HCT116 (cell line): Measurements from ENCODE around the gene OPRD1.

ENCODE experiments used
- CEBPB ChIP-seq: IDR thresholded peaks from 2 replicates; pipeline ENCODE4 v1.6.1; 2012; ENCODE audit warnings: low read depth
- EZH2 ChIP-seq: fragments of 200-600 bp; sonication (generic); IDR thresholded peaks from 2 replicates; pipeline ENCODE4 v1.6.1; 2017; ENCODE audit warnings: antibody characterized with exemption, mixed run types
- POLR2A ChIP-seq: IDR thresholded peaks from 2 replicates; pipeline ENCODE4 v1.7.0; 2011; ENCODE audit warnings: borderline replicate concordance; ENCODE audit not compliant: insufficient read depth, insufficient read length; ENCODE audit errors: extremely low read depth
- RAD21 ChIP-seq: IDR thresholded peaks from 2 replicates; pipeline ENCODE4 v1.6.1; 2012; ENCODE audit warnings: low read depth, mild to moderate bottlenecking
- SIN3A ChIP-seq: IDR thresholded peaks from 2 replicates; pipeline ENCODE4 v1.6.1; 2012; ENCODE audit warnings: low read depth
- SRF ChIP-seq: IDR thresholded peaks from 2 replicates; pipeline ENCODE4 v1.6.1; 2012; ENCODE audit warnings: low read depth
- ZNF274 ChIP-seq: fragments of 200-500 bp; sonication (Bioruptor generic); IDR thresholded peaks from 2 replicates; pipeline ENCODE4 v1.6.1; 2014; ENCODE audit warnings: mild to moderate bottlenecking, low read depth, low read length, inconsistent platforms
- TF ChIP-seq, protein P1 (sequence below), 3 experiments: fragments of 200-600 bp in 1 of 3; sonication (generic) in 1 of 3; IDR thresholded peaks in 2 of 3; conservative IDR thresholded peaks in 1 of 3; 2 replicates each; pipeline ENCODE4 v1.5.1; 2012 to 2017; ENCODE audit warnings: low read depth in 2 of 3, low read length in 2 of 3, antibody characterized with exemption in 1 of 3, borderline replicate concordance in 1 of 3, control low read depth in 1 of 3, mild to moderate bottlenecking in 1 of 3, mixed read lengths in 1 of 3, mixed run types in 1 of 3, moderate library complexity in 1 of 3; ENCODE audit not compliant: insufficient read depth in 1 of 3
- TF ChIP-seq, protein P2 (sequence below): IDR thresholded peaks from 2 replicates; pipeline ENCODE4 v1.6.1; 2012; ENCODE audit warnings: low read depth

DNA sequence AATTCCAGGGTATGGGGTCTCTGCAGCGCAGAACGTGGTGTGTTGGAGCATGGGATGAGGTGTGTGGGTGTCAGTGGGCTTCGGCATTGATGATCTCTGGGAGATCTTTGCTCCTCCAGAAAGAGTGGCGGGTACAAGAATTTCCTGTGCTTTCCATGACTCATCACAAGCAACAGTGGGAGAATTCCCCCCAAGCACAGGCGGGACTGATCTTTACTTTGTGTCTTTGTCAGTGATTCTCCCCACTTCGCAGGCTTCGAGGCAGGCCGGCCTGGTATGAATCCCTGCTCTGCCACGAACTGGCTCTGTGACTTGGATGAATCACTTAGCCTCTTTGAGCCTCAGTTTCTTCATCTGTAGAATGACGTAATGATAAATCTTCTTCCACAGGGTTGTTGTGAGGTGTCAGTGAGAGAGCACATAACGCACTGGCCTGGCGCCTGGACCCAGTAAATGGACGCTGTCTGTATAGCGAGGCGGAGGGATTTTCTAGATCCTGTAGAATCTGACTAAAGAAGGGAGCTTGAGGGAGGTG is 2.0 kb downstream of the OPRD1 start:
- no peak for TF ChIP-seq ZNF274
- TF ChIP-seq, protein P1, sequence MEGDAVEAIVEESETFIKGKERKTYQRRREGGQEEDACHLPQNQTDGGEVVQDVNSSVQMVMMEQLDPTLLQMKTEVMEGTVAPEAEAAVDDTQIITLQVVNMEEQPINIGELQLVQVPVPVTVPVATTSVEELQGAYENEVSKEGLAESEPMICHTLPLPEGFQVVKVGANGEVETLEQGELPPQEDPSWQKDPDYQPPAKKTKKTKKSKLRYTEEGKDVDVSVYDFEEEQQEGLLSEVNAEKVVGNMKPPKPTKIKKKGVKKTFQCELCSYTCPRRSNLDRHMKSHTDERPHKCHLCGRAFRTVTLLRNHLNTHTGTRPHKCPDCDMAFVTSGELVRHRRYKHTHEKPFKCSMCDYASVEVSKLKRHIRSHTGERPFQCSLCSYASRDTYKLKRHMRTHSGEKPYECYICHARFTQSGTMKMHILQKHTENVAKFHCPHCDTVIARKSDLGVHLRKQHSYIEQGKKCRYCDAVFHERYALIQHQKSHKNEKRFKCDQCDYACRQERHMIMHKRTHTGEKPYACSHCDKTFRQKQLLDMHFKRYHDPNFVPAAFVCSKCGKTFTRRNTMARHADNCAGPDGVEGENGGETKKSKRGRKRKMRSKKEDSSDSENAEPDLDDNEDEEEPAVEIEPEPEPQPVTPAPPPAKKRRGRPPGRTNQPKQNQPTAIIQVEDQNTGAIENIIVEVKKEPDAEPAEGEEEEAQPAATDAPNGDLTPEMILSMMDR (IDR thresholded peaks at IDR 0.05 in 2 of 3, conservative IDR thresholded peaks at IDR 0.05 in 1 of 3; ENCODE audit: borderline replicate concordance in 1 of 3, insufficient read depth in 1 of 3, low read depth in 2 of 3, low read length in 2 of 3): no peak
- no peak for TF ChIP-seq RAD21
- no peak for TF ChIP-seq EZH2
- no peak for TF ChIP-seq POLR2A
- no peak for TF ChIP-seq SIN3A
- no peak for TF ChIP-seq CEBPB
- no peak for TF ChIP-seq SRF
- TF ChIP-seq, protein P2, sequence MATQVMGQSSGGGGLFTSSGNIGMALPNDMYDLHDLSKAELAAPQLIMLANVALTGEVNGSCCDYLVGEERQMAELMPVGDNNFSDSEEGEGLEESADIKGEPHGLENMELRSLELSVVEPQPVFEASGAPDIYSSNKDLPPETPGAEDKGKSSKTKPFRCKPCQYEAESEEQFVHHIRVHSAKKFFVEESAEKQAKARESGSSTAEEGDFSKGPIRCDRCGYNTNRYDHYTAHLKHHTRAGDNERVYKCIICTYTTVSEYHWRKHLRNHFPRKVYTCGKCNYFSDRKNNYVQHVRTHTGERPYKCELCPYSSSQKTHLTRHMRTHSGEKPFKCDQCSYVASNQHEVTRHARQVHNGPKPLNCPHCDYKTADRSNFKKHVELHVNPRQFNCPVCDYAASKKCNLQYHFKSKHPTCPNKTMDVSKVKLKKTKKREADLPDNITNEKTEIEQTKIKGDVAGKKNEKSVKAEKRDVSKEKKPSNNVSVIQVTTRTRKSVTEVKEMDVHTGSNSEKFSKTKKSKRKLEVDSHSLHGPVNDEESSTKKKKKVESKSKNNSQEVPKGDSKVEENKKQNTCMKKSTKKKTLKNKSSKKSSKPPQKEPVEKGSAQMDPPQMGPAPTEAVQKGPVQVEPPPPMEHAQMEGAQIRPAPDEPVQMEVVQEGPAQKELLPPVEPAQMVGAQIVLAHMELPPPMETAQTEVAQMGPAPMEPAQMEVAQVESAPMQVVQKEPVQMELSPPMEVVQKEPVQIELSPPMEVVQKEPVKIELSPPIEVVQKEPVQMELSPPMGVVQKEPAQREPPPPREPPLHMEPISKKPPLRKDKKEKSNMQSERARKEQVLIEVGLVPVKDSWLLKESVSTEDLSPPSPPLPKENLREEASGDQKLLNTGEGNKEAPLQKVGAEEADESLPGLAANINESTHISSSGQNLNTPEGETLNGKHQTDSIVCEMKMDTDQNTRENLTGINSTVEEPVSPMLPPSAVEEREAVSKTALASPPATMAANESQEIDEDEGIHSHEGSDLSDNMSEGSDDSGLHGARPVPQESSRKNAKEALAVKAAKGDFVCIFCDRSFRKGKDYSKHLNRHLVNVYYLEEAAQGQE: no peak
